GM23338 (cell line): ENCODE data around the gene SORT1. TPM values are rescaled to one million over a fixed set of nuclear protein-coding genes. Genes with fewer than 3 reads are reported as not detected.

Experiments
- ATAC-seq: fragments of 200-7000 bp; cut with Tn5 transposase; 3 replicates; pipeline ENCODE4 v1.9.1; 2020
- DNase-seq: peaks from one replicate; pipeline ENCODE4 v3.0.0-alpha.2; 2015; ENCODE audit warnings: low spot score
- H2AFZ ChIP-seq: fragments of 200-600 bp; sonication (generic); 2 replicates; pipeline ENCODE4 v1.8.0; 2016; ENCODE audit warnings: antibody characterized with exemption, mild to moderate bottlenecking, moderate library complexity
- H3F3A ChIP-seq: fragments of 200-600 bp; sonication (generic); replicated peaks from 2 replicates; pipeline ENCODE4 v1.8.0; 2017; ENCODE audit warnings: antibody characterized with exemption, mixed run types, low read depth
- H3K27ac ChIP-seq: fragments of 200-600 bp; sonication (generic); 2 replicates; pipeline ENCODE4 v1.6.1; 2016; ENCODE audit warnings: low read depth
- H3K27me3 ChIP-seq: fragments of 200-600 bp; sonication (generic); 2 replicates; pipeline ENCODE4 v1.8.0; 2016; ENCODE audit warnings: mild to moderate bottlenecking, mixed run types, moderate library complexity; ENCODE audit not compliant: insufficient read depth
- H3K36me3 ChIP-seq: fragments of 200-600 bp; sonication (generic); 2 replicates; pipeline ENCODE4 v1.8.0; 2016; ENCODE audit warnings: mild to moderate bottlenecking; ENCODE audit not compliant: insufficient read depth
- H3K4me1 ChIP-seq: fragments of 200-600 bp; sonication (generic); 2 replicates; pipeline ENCODE4 v1.8.0; 2016; ENCODE audit warnings: mild to moderate bottlenecking, moderate library complexity; ENCODE audit not compliant: insufficient read depth
- H3K4me2 ChIP-seq: fragments of 200-600 bp; sonication (generic); 2 replicates; pipeline ENCODE4 v1.7.1; 2017; ENCODE audit warnings: mixed run types
- H3K4me3 ChIP-seq: fragments of 200-600 bp; sonication (generic); 2 replicates; pipeline ENCODE4 v1.6.1; 2016; ENCODE audit warnings: mixed run types
- H3K79me2 ChIP-seq: fragments of 200-600 bp; sonication (generic); replicated peaks from 2 replicates; pipeline ENCODE4 v1.8.0; 2017; ENCODE audit warnings: mild to moderate bottlenecking; ENCODE audit not compliant: insufficient read depth
- H3K9me2 ChIP-seq: fragments of 200-600 bp; sonication (generic); 2 replicates; pipeline ENCODE4 v1.8.0; 2017; ENCODE audit not compliant: insufficient read depth
- H4K20me1 ChIP-seq: fragments of 200-600 bp; sonication (generic); replicated peaks from 2 replicates; pipeline ENCODE4 v1.8.0; 2017; ENCODE audit warnings: mild to moderate bottlenecking; ENCODE audit not compliant: insufficient read depth
- H3K27ac Mint-ChIP-seq: 2 replicates; pipeline ENCODE4 v1.8.0; 2020; ENCODE audit warnings: inconsistent platforms, mild to moderate bottlenecking, moderate library complexity, mixed read lengths
- H3K27me3 Mint-ChIP-seq: 3 replicates; pipeline ENCODE4 v1.8.0; 2022; ENCODE audit warnings: low read depth, mild to moderate bottlenecking, moderate library complexity, mixed read lengths, inconsistent platforms; ENCODE audit not compliant: insufficient read depth, poor library complexity
- H3K36me3 Mint-ChIP-seq: 3 replicates; pipeline ENCODE4 v1.8.0; 2021; ENCODE audit warnings: low read depth, mild to moderate bottlenecking, inconsistent platforms, moderate library complexity, mixed read lengths
- H3K4me1 Mint-ChIP-seq: 3 replicates; pipeline ENCODE4 v1.8.0; 2020; ENCODE audit warnings: mild to moderate bottlenecking, inconsistent platforms, mixed read lengths
- H3K4me3 Mint-ChIP-seq: 3 replicates; pipeline ENCODE4 v1.8.0; 2021; ENCODE audit warnings: moderate library complexity, mild to moderate bottlenecking, inconsistent platforms, mixed read lengths
- H3K9me3 Mint-ChIP-seq: 3 replicates; pipeline ENCODE4 v1.8.0; 2020; ENCODE audit warnings: moderate library complexity, mild to moderate bottlenecking, inconsistent platforms, mixed read lengths
- CREB1 ChIP-seq: fragments of 250-450 bp; sonication (Bioruptor Pico); IDR thresholded peaks from 2 replicates; pipeline ENCODE4 v1.5.0; 2020; ENCODE audit warnings: low read depth, mild to moderate bottlenecking, moderate library complexity
- ETS1 ChIP-seq: IDR thresholded peaks from 2 replicates; pipeline ENCODE4 v1.6.1; 2016; ENCODE audit warnings: antibody characterized with exemption
- EZH2 ChIP-seq: fragments of 200-600 bp; sonication (generic); IDR thresholded peaks from one replicate; pipeline ENCODE4 v1.8.0; 2017; ENCODE audit warnings: antibody characterized with exemption, mild to moderate bottlenecking, low read depth; ENCODE audit not compliant: unreplicated experiment
- NANOG ChIP-seq: IDR thresholded peaks from 2 replicates; pipeline ENCODE4 v1.6.1; 2016; ENCODE audit warnings: antibody characterized with exemption, borderline replicate concordance
- STAT1 ChIP-seq: IDR thresholded peaks from one replicate; pipeline ENCODE4 v1.6.1; 2016; ENCODE audit warnings: antibody characterized with exemption; ENCODE audit not compliant: unreplicated experiment
- ZNF114 ChIP-seq: fragments of 250-450 bp; sonication (Bioruptor Pico); IDR thresholded peaks from 2 replicates; pipeline ENCODE4 v1.5.0; 2020; ENCODE audit warnings: mild to moderate bottlenecking, moderate library complexity
- ZNF331 ChIP-seq: fragments of 250-450 bp; sonication (Bioruptor Pico); IDR thresholded peaks from 2 replicates; pipeline ENCODE4 v1.5.0; 2020; ENCODE audit warnings: low read depth, mild to moderate bottlenecking, moderate library complexity
- polyA plus RNA-seq: library from polyadenylated mRNA; unstranded; fragments of >200 nt; fragmentation: Nextera tagmentation; extraction: Ambion mirVana; gene quantifications from 2 replicates; pipeline ENCODE4 v1.2.1, GENCODE V29; 2016
- total RNA-seq: library from RNA; depleted of rRNA; stranded (reverse); fragments of >200 nt; shearing (Covaris generic); gene quantifications from 2 replicates; pipeline ENCODE4 v1.2.3, GENCODE V29; 2014
- TF ChIP-seq, protein P1 (sequence below): IDR thresholded peaks from one replicate; pipeline ENCODE4 v1.6.1; 2018; ENCODE audit warnings: antibody characterized with exemption; ENCODE audit not compliant: unreplicated experiment
- TF ChIP-seq, protein P2 (sequence below): fragments of 250-450 bp; sonication (Bioruptor Pico); IDR thresholded peaks from 2 replicates; pipeline ENCODE4 v1.5.0; 2020; ENCODE audit warnings: mild to moderate bottlenecking, moderate library complexity

SORT1 gene
- total and polyA plus RNA-seq, 2 experiments from 2014 or later: 10.9 to 55.4 TPM

DNA sequence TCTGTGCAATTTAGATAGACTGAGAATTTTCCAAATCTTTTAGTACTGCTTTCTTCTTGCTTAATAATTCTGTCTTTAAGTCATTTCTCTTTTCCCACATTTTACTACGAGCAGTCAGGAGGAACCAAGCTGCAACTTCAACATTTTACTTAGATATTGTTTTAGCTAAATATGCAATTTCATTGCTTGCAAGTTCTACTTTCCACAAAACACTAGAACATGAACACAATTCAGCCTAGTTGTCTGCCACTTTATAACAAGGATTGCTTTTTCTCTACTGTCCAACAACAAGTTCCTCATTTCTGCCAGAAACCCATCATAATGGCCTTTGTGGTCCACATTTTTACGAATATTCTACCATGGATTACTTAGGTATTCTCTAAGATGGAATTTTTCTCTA, 36.6 kb downstream of the SORT1 start:
- Histone ChIP-seq H3K4me2 (peak overlapping the region; percentile 16; the same call in 1 of the 2 replicates), H3K9me2 (no peaks in the 10 kb centered on the region; the same call in 1 of the 2 replicates), H3K79me2 (no peaks in the 10 kb centered on the region), H3K27me3 (no peaks in the 10 kb centered on the region), H3F3A (no peaks in the 10 kb centered on the region), H4K20me1 (no peaks in the 10 kb centered on the region; the same call in none of the 2 replicates), H3K4me1 (peaks cover 13% of the 10 kb centered on the region; the same call in 1 of the 2 replicates), H2AFZ (no peak overlapping the region), H3K4me3 (no peak overlapping the region), H3K27ac (no peak overlapping the region), H3K36me3 (no peaks in the 10 kb centered on the region)
- H3K4me1 Mint-ChIP-seq: peaks cover 14% of the 10 kb centered on the region
- H3K27me3 Mint-ChIP-seq: no peaks in the 10 kb centered on the region
- H3K4me3 Mint-ChIP-seq: no peak overlapping the region
- peaks cover 5% of the 10 kb centered on the region for H3K36me3 Mint-ChIP-seq
- ATAC-seq (no peak), DNase-seq (no peak)
- no peak overlapping the region for H3K27ac Mint-ChIP-seq
- TF ChIP-seq, protein P1, sequence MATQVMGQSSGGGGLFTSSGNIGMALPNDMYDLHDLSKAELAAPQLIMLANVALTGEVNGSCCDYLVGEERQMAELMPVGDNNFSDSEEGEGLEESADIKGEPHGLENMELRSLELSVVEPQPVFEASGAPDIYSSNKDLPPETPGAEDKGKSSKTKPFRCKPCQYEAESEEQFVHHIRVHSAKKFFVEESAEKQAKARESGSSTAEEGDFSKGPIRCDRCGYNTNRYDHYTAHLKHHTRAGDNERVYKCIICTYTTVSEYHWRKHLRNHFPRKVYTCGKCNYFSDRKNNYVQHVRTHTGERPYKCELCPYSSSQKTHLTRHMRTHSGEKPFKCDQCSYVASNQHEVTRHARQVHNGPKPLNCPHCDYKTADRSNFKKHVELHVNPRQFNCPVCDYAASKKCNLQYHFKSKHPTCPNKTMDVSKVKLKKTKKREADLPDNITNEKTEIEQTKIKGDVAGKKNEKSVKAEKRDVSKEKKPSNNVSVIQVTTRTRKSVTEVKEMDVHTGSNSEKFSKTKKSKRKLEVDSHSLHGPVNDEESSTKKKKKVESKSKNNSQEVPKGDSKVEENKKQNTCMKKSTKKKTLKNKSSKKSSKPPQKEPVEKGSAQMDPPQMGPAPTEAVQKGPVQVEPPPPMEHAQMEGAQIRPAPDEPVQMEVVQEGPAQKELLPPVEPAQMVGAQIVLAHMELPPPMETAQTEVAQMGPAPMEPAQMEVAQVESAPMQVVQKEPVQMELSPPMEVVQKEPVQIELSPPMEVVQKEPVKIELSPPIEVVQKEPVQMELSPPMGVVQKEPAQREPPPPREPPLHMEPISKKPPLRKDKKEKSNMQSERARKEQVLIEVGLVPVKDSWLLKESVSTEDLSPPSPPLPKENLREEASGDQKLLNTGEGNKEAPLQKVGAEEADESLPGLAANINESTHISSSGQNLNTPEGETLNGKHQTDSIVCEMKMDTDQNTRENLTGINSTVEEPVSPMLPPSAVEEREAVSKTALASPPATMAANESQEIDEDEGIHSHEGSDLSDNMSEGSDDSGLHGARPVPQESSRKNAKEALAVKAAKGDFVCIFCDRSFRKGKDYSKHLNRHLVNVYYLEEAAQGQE: no peak
- TF ChIP-seq NANOG: no peak
- TF ChIP-seq STAT1: no peak
- TF ChIP-seq, protein P2, sequence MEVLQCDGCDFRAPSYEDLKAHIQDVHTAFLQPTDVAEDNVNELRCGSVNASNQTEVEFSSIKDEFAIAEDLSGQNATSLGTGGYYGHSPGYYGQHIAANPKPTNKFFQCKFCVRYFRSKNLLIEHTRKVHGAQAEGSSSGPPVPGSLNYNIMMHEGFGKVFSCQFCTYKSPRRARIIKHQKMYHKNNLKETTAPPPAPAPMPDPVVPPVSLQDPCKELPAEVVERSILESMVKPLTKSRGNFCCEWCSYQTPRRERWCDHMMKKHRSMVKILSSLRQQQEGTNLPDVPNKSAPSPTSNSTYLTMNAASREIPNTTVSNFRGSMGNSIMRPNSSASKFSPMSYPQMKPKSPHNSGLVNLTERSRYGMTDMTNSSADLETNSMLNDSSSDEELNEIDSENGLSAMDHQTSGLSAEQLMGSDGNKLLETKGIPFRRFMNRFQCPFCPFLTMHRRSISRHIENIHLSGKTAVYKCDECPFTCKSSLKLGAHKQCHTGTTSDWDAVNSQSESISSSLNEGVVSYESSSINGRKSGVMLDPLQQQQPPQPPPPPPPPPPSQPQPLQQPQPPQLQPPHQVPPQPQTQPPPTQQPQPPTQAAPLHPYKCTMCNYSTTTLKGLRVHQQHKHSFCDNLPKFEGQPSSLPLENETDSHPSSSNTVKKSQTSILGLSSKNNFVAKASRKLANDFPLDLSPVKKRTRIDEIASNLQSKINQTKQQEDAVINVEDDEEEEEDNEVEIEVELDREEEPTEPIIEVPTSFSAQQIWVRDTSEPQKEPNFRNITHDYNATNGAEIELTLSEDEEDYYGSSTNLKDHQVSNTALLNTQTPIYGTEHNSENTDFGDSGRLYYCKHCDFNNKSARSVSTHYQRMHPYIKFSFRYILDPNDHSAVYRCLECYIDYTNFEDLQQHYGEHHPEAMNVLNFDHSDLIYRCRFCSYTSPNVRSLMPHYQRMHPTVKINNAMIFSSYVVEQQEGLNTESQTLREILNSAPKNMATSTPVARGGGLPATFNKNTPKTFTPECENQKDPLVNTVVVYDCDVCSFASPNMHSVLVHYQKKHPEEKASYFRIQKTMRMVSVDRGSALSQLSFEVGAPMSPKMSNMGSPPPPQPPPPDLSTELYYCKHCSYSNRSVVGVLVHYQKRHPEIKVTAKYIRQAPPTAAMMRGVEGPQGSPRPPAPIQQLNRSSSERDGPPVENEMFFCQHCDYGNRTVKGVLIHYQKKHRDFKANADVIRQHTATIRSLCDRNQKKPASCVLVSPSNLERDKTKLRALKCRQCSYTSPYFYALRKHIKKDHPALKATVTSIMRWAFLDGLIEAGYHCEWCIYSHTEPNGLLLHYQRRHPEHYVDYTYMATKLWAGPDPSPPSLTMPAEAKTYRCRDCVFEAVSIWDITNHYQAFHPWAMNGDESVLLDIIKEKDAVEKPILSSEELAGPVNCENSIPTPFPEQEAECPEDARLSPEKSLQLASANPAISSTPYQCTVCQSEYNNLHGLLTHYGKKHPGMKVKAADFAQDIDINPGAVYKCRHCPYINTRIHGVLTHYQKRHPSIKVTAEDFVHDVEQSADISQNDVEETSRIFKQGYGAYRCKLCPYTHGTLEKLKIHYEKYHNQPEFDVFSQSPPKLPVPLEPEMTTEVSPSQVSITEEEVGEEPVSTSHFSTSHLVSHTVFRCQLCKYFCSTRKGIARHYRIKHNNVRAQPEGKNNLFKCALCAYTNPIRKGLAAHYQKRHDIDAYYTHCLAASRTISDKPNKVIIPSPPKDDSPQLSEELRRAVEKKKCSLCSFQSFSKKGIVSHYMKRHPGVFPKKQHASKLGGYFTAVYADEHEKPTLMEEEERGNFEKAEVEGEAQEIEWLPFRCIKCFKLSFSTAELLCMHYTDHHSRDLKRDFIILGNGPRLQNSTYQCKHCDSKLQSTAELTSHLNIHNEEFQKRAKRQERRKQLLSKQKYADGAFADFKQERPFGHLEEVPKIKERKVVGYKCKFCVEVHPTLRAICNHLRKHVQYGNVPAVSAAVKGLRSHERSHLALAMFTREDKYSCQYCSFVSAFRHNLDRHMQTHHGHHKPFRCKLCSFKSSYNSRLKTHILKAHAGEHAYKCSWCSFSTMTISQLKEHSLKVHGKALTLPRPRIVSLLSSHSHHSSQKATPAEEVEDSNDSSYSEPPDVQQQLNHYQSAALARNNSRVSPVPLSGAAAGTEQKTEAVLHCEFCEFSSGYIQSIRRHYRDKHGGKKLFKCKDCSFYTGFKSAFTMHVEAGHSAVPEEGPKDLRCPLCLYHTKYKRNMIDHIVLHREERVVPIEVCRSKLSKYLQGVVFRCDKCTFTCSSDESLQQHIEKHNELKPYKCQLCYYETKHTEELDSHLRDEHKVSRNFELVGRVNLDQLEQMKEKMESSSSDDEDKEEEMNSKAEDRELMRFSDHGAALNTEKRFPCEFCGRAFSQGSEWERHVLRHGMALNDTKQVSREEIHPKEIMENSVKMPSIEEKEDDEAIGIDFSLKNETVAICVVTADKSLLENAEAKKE (CRISPR knock-in tag): no peak
- TF ChIP-seq ETS1: no peak
- no peak for TF ChIP-seq EZH2
- TF ChIP-seq CREB1 (CRISPR knock-in tag): no peak
- TF ChIP-seq ZNF114 (CRISPR knock-in tag): no peak
- TF ChIP-seq ZNF331 (CRISPR knock-in tag): no peak
- no peaks in the 10 kb centered on the region for H3K9me3 Mint-ChIP-seq
